IMR-90 (cell line): ENCODE data around the gene C1QTNF8. TPM values are rescaled to one million over a fixed set of nuclear protein-coding genes. Genes with fewer than 3 reads are reported as not detected.

Experiments
- ATAC-seq: fragments of 200-7000 bp; cut with Tn5 transposase; 2 replicates; pipeline ENCODE4 v1.9.1; 2020; ENCODE audit warnings: low read depth, mild to moderate bottlenecking, moderate library complexity
- BruUV-seq: library from RNA; stranded (reverse); fragments of 400-500 nt; replicated peaks from 2 replicates; lab custom pipeline; 2021; lab: Mats Ljungman, UMichigan
- CTCF ChIA-PET: fragments of 300-600 bp; formaldehyde crosslinking; extraction: SDS; loops from one replicate; lab custom pipeline; 2021; ENCODE audit warnings: antibody characterized with exemption; lab: Yijun Ruan, JAX
- POLR2A ChIA-PET: fragments of 300-600 bp; sonication (Branson Sonifier 250); formaldehyde crosslinking; loops from one replicate; lab custom pipeline; 2022; ENCODE audit warnings: antibody characterized with exemption; ENCODE audit not compliant: unreplicated experiment; lab: Charles Lee
- DNase-seq: peaks from one replicate; pipeline ENCODE4 v3.0.0; 2013
- H2AFZ ChIP-seq: replicated peaks from 2 replicates; pipeline ENCODE3; 2013; ENCODE audit warnings: low read length, mild to moderate bottlenecking; ENCODE audit not compliant: poor library complexity
- H2AK5ac ChIP-seq: 2 replicates; pipeline ENCODE4 v1.6.1; 2013; ENCODE audit warnings: low read depth, low read length, inconsistent platforms
- H2AK9ac ChIP-seq: replicated peaks from 2 replicates; pipeline ENCODE3; 2013; ENCODE audit warnings: mild to moderate bottlenecking, low read depth, low read length, moderate library complexity; ENCODE audit not compliant: poor library complexity
- H2BK120ac ChIP-seq: 2 replicates; pipeline ENCODE4 v1.6.1; 2013; ENCODE audit warnings: low read depth, low read length, inconsistent platforms
- H2BK15ac ChIP-seq: 3 replicates; pipeline ENCODE4 v1.6.1; 2013; ENCODE audit warnings: low read depth, low read length, inconsistent platforms
- H2BK20ac ChIP-seq: 2 replicates; pipeline ENCODE4 v1.6.1; 2013; ENCODE audit warnings: low read depth, mild to moderate bottlenecking, inconsistent platforms, low read length, moderate library complexity
- H2BK5ac ChIP-seq: 2 replicates; pipeline ENCODE4 v1.6.1; 2013; ENCODE audit warnings: mild to moderate bottlenecking, low read depth, low read length, inconsistent platforms; ENCODE audit not compliant: poor library complexity, severe bottlenecking
- H3K14ac ChIP-seq: replicated peaks from 2 replicates; pipeline ENCODE4 v1.6.1; 2013; ENCODE audit warnings: low read depth, low read length, inconsistent platforms
- H3K18ac ChIP-seq: 2 replicates; pipeline ENCODE4 v1.6.1; 2013; ENCODE audit warnings: low read depth, low read length, control low read depth
- H3K23ac ChIP-seq: 2 replicates; pipeline ENCODE4 v1.6.1; 2013; ENCODE audit warnings: low read depth, low read length, inconsistent platforms
- H3K27ac ChIP-seq: 2 replicates; pipeline ENCODE4 v1.5.1; 2013; ENCODE audit warnings: mild to moderate bottlenecking, control low read depth, low read length; ENCODE audit not compliant: insufficient read depth
- H3K27me3 ChIP-seq: 2 replicates; pipeline ENCODE4 v1.6.1; 2013; ENCODE audit warnings: low read length; ENCODE audit not compliant: control insufficient read depth, insufficient read depth
- H3K36me3 ChIP-seq: 2 replicates; pipeline ENCODE4 v1.6.1; 2013; ENCODE audit warnings: low read length, mixed read lengths; ENCODE audit not compliant: control insufficient read depth, insufficient read depth
- H3K4ac ChIP-seq: 2 replicates; pipeline ENCODE4 v1.6.1; 2013; ENCODE audit warnings: low read depth, low read length, inconsistent platforms
- H3K4me1 ChIP-seq: 2 replicates; pipeline ENCODE4 v1.6.1; 2013; ENCODE audit warnings: low read length, mixed read lengths; ENCODE audit not compliant: control insufficient read depth, insufficient read depth
- H3K4me2 ChIP-seq: 2 replicates; pipeline ENCODE4 v1.6.1; 2013; ENCODE audit warnings: low read depth, mild to moderate bottlenecking, control low read depth, low read length, moderate library complexity
- H3K4me3 ChIP-seq: 2 replicates; pipeline ENCODE4 v1.5.1; 2013; ENCODE audit warnings: low read depth, mild to moderate bottlenecking, control low read depth, low read length, moderate library complexity; ENCODE audit not compliant: insufficient read depth
- H3K56ac ChIP-seq: 2 replicates; pipeline ENCODE4 v1.6.1; 2013; ENCODE audit warnings: low read length, inconsistent platforms; ENCODE audit not compliant: insufficient read depth; ENCODE audit errors: extremely low read depth
- H3K79me1 ChIP-seq, 2 experiments: 2 replicates each; pipeline ENCODE4 v1.6.1; 2013; ENCODE audit warnings: low read length in 2 of 2, inconsistent platforms in 1 of 2, low read depth in 1 of 2
- H3K9ac ChIP-seq: 2 replicates; pipeline ENCODE4 v1.6.1; 2013; ENCODE audit warnings: low read depth, low read length, control low read depth
- H3K9me1 ChIP-seq: 2 replicates; pipeline ENCODE4 v1.6.1; 2013; ENCODE audit warnings: low read length, inconsistent platforms; ENCODE audit not compliant: insufficient read depth
- H3K9me3 ChIP-seq: 2 replicates; pipeline ENCODE4 v1.6.1; 2013; ENCODE audit warnings: low read length; ENCODE audit not compliant: control insufficient read depth, insufficient read depth
- H4K20me1 ChIP-seq: 2 replicates; pipeline ENCODE4 v1.6.1; 2013; ENCODE audit warnings: low read length, inconsistent platforms; ENCODE audit not compliant: insufficient read depth
- H4K5ac ChIP-seq: 2 replicates; pipeline ENCODE4 v1.6.1; 2013; ENCODE audit warnings: mild to moderate bottlenecking, low read depth, low read length, control low read depth
- H4K8ac ChIP-seq, 2 experiments: 2 replicates each; pipeline ENCODE4 v1.6.1; 2013; ENCODE audit warnings: low read depth in 2 of 2, low read length in 2 of 2, control low read depth in 1 of 2, inconsistent platforms in 1 of 2
- H4K91ac ChIP-seq: 2 replicates; pipeline ENCODE4 v1.6.1; 2013; ENCODE audit warnings: low read depth, low read length, inconsistent platforms; ENCODE audit not compliant: insufficient read depth
- BHLHE40 ChIP-seq: fragments of 150-350 bp; IDR thresholded peaks from 2 replicates; pipeline ENCODE4 v1.6.1; 2016; ENCODE audit warnings: mild to moderate bottlenecking, low read depth, low read length
- CTCF ChIP-seq: conservative IDR thresholded peaks from 2 replicates; pipeline ENCODE4 v1.5.1; 2012; ENCODE audit warnings: mild to moderate bottlenecking, low read depth, low read length, improper control_type of control experiment
- MAFK ChIP-seq: IDR thresholded peaks from 2 replicates; pipeline ENCODE4 v1.6.1; 2012; ENCODE audit warnings: low read depth, low read length, improper control_type of control experiment
- MAZ ChIP-seq: IDR thresholded peaks from 2 replicates; pipeline ENCODE4 v1.6.1; 2012; ENCODE audit warnings: low read depth, mild to moderate bottlenecking, low read length, improper control_type of control experiment, moderate library complexity, borderline replicate concordance
- SMC3 ChIP-seq: fragments of 150-350 bp; IDR thresholded peaks from 2 replicates; pipeline ENCODE4 v1.6.1; 2016; ENCODE audit warnings: low read depth, mild to moderate bottlenecking, antibody characterized with exemption, low read length, moderate library complexity
- WGBS, 2 experiments: methylation state at CpG; one replicate each; pipeline versions ENCODE4 v1.1.5 to v1.1.7; 2013; ENCODE audit warnings: missing lambda C conversion rate in 2 of 2; ENCODE audit not compliant: insufficient read length in 1 of 2; ENCODE audit errors: extremely low coverage in 2 of 2; 5-methylcytosine and 5-hydroxymethylcytosine counted together
- dilution Hi-C: fragments of 300-500 bp; cut with HindIII; formaldehyde crosslinking; loops from one replicate; pipeline ENCODE4 v1.14.3; 2018; ENCODE audit warnings: low sequenced_read_pairs; ENCODE audit not compliant: unreplicated experiment
- in situ Hi-C: fragments of 300-500 bp; cut with MboI; formaldehyde crosslinking; loops from 3 replicates; pipeline ENCODE4 v1.14.3; 2019; ENCODE audit warnings: low sequenced_read_pairs, inconsistent platforms, mixed read lengths
- intact Hi-C: fragments of 100-400 bp; cut with micrococcal nuclease; formaldehyde crosslinking; loops from 2 replicates; pipeline ENCODE4 v1.10.0; 2022
- polyA plus RNA-seq, 3 experiments: library from polyadenylated mRNA; depleted of rRNA; stranded (reverse); fragments of >200 nt; gene quantifications; 2 replicates each; pipeline ENCODE4 v1.2.3, GENCODE V29; 2012; ENCODE audit warnings: low replicate concordance in 1 of 3
- total RNA-seq: library from RNA; depleted of rRNA; stranded (reverse); fragments of >200 nt; gene quantifications from 2 replicates; pipeline ENCODE4 v1.2.3, GENCODE V29; 2012
- TF ChIP-seq, protein P1 (sequence below): fragments of 150-350 bp; IDR thresholded peaks from 2 replicates; pipeline ENCODE4 v1.6.1; 2016; ENCODE audit warnings: low read depth, mild to moderate bottlenecking, low read length, moderate library complexity, borderline replicate concordance

The C1QTNF8 gene
- total and polyA plus RNA-seq, 2 of the 4 experiments (the other 2 are of a cell fraction) = not detected

GRCh38 chr16:1039762-1040161 lies 56.3 kb downstream of the C1QTNF8 start:
- Histone ChIP-seq H4K91ac (no peak overlapping the region), H3K4ac (no peak overlapping the region), H3K27me3 (peaks cover 34% of the 10 kb centered on the region), H4K5ac (no peak overlapping the region), H3K27ac (no peak overlapping the region), H3K79me1 (no peaks in the 10 kb centered on the region), H3K9me1 (no peaks in the 10 kb centered on the region), H3K9me3 (no peaks in the 10 kb centered on the region), H3K4me2 (no peak overlapping the region), H2BK120ac (no peak overlapping the region), H3K14ac (no peak overlapping the region), H2BK20ac (no peak overlapping the region), H3K56ac (no peak overlapping the region), H2BK15ac (no peak overlapping the region), H3K36me3 (no peaks in the 10 kb centered on the region), H3K23ac (no peak overlapping the region), H3K9ac (no peak overlapping the region), H3K4me3 (no peak overlapping the region), H2AK9ac (no peak overlapping the region), H4K8ac (no peak overlapping the region), H2AFZ (no peak overlapping the region), H2AK5ac (no peak overlapping the region), H3K18ac (no peak overlapping the region), H3K4me1 (no peaks in the 10 kb centered on the region), H4K20me1 (no peaks in the 10 kb centered on the region), H2BK5ac (no peak overlapping the region)
- intact Hi-C loops (no loop called here), dilution Hi-C loops (no loop called here), in situ Hi-C loops (no loop called here)
- ChIA-PET CTCF (interaction anchor here (0.9 kb wide), 1 partner anchor 17 kb away, joined by 3 read pairs; no protein-coding TSS in a partner anchor), POLR2A (interaction anchor here (0.7 kb wide), 1 partner anchor 180 kb away, joined by 9 read pairs; no protein-coding TSS in a partner anchor)
- TF ChIP-seq MAFK (no peak), CTCF (no peak), MAZ (no peak), SMC3 (no peak), BHLHE40 (no peak)
- TF ChIP-seq, protein P1, sequence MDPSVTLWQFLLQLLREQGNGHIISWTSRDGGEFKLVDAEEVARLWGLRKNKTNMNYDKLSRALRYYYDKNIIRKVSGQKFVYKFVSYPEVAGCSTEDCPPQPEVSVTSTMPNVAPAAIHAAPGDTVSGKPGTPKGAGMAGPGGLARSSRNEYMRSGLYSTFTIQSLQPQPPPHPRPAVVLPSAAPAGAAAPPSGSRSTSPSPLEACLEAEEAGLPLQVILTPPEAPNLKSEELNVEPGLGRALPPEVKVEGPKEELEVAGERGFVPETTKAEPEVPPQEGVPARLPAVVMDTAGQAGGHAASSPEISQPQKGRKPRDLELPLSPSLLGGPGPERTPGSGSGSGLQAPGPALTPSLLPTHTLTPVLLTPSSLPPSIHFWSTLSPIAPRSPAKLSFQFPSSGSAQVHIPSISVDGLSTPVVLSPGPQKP = no peak
- 50% methylated on average over 3 of the region's 11 CpGs; no CpG with 5 or more reads in 1 of the 2 experiments for WGBS, 2 experiments
- DNase-seq (no peak), ATAC-seq (no peak)
- no TSS peak for BruUV-seq
